MCF 10A (cell line): Measurements from ENCODE around the gene CARS1. TPM values are rescaled to one million over a fixed set of nuclear protein-coding genes. Genes with fewer than 3 reads are reported as not detected.
A peak's percentile ranks its signal among the peaks of the same experiment; 100 is the strongest.

Experiments
- BruUV-seq: library from RNA; stranded (reverse); fragments of 400-500 nt; replicated peaks from 2 replicates; lab custom pipeline; 2021; lab: Mats Ljungman, UMichigan
- CTCF ChIA-PET: fragments of 300-600 bp; sonication (Branson Sonifier 250); formaldehyde crosslinking; extraction: SDS; loops from one replicate; lab custom pipeline; 2021; ENCODE audit warnings: antibody characterized with exemption, inconsistent platforms; lab: Yijun Ruan, JAX
- POLR2A ChIA-PET: fragments of 300-600, 350-650 bp; sonication (Branson Sonifier 250); formaldehyde crosslinking; extraction: SDS; loops from one replicate; lab custom pipeline; 2020; ENCODE audit warnings: antibody characterized with exemption, inconsistent platforms; lab: Yijun Ruan, JAX
- DNase-seq: peaks from one replicate; pipeline ENCODE4 v3.0.0-alpha.2; 2018; ENCODE audit not compliant: unreplicated experiment
- H3K27ac Mint-ChIP-seq: one replicate; pipeline ENCODE4 v1.8.0; 2022; ENCODE audit warnings: mild to moderate bottlenecking, low read depth, mixed read lengths; ENCODE audit not compliant: unreplicated experiment
- H3K27me3 Mint-ChIP-seq: one replicate; pipeline ENCODE4 v1.8.0; 2022; ENCODE audit warnings: mixed read lengths; ENCODE audit not compliant: insufficient read depth, unreplicated experiment
- H3K36me3 Mint-ChIP-seq: one replicate; pipeline ENCODE4 v1.8.0; 2022; ENCODE audit warnings: mild to moderate bottlenecking, moderate library complexity, mixed read lengths; ENCODE audit not compliant: insufficient read depth, unreplicated experiment
- H3K4me1 Mint-ChIP-seq: one replicate; pipeline ENCODE4 v1.8.0; 2022; ENCODE audit warnings: mixed read lengths; ENCODE audit not compliant: insufficient read depth, unreplicated experiment
- H3K4me3 Mint-ChIP-seq: one replicate; pipeline ENCODE4 v1.8.0; 2022; ENCODE audit warnings: mild to moderate bottlenecking, moderate library complexity, mixed read lengths; ENCODE audit not compliant: unreplicated experiment
- H3K9me3 Mint-ChIP-seq: one replicate; pipeline ENCODE4 v1.8.0; 2022; ENCODE audit warnings: mixed read lengths; ENCODE audit not compliant: unreplicated experiment
- intact Hi-C: fragments of 100-400 bp; cut with micrococcal nuclease; formaldehyde crosslinking; loops from 2 replicates; pipeline ENCODE4 v1.14.1; 2022
- total RNA-seq: library from RNA; stranded (reverse); gene quantifications from 2 replicates; pipeline ENCODE4 v1.2.3, GENCODE V29; 2022
- TF ChIP-seq, protein P1 (sequence below): fragments of 200-600 bp; IDR thresholded peaks from one replicate; pipeline ENCODE4 v1.8.0; 2022; ENCODE audit warnings: antibody characterized with exemption, mild to moderate bottlenecking; ENCODE audit not compliant: unreplicated experiment

CARS1 gene
- total RNA-seq, 1 experiment from 2014 or later = 150 TPM

DNA sequence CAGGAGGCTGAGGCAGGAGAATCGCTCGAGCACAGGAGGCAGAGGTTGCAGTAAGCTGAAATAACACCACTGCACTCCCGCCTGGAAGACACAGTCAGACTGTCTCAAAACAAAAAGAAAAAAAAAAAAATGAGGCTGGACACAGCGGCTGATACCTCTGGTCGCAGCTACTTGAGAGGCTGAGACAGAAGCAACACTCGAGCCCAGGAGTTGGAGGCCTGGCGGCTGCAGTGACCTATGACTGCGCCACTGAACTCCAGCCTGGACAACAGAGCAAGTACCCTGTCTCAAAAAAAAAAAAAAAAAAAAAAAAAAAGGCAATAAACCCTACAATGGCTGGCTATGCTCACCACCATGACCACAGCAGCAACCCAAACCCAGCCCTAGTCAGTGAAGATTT is 76.1 kb downstream of the CARS1 start:
- H3K27me3 Mint-ChIP-seq = no peaks in the 10 kb centered on the region
- no TSS peak for BruUV-seq
- H3K4me1 Mint-ChIP-seq = peaks cover 30% of the 10 kb centered on the region
- H3K27ac Mint-ChIP-seq = no peak overlapping the region
- CTCF ChIA-PET = interaction anchor here (0.6 to 2.3 kb wide), 8 partner anchors 9 to 56 kb away, joined by 3 to 10 read pairs (median 4); no protein-coding TSS in a partner anchor
- peaks cover 49% of the 10 kb centered on the region for H3K36me3 Mint-ChIP-seq
- POLR2A ChIA-PET = interaction anchor here (0.5 to 2.8 kb wide), 7 partner anchors 8 to 106 kb away, joined by 3 to 40 read pairs (median 4); partner anchors contain the start of gene NAP1L4
- TF ChIP-seq, protein P1, sequence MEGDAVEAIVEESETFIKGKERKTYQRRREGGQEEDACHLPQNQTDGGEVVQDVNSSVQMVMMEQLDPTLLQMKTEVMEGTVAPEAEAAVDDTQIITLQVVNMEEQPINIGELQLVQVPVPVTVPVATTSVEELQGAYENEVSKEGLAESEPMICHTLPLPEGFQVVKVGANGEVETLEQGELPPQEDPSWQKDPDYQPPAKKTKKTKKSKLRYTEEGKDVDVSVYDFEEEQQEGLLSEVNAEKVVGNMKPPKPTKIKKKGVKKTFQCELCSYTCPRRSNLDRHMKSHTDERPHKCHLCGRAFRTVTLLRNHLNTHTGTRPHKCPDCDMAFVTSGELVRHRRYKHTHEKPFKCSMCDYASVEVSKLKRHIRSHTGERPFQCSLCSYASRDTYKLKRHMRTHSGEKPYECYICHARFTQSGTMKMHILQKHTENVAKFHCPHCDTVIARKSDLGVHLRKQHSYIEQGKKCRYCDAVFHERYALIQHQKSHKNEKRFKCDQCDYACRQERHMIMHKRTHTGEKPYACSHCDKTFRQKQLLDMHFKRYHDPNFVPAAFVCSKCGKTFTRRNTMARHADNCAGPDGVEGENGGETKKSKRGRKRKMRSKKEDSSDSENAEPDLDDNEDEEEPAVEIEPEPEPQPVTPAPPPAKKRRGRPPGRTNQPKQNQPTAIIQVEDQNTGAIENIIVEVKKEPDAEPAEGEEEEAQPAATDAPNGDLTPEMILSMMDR = no peak
- no peak for DNase-seq
- H3K4me3 Mint-ChIP-seq = no peak overlapping the region
- intact Hi-C loops = no loop called here
- H3K9me3 Mint-ChIP-seq = no peaks in the 10 kb centered on the region

DNA sequence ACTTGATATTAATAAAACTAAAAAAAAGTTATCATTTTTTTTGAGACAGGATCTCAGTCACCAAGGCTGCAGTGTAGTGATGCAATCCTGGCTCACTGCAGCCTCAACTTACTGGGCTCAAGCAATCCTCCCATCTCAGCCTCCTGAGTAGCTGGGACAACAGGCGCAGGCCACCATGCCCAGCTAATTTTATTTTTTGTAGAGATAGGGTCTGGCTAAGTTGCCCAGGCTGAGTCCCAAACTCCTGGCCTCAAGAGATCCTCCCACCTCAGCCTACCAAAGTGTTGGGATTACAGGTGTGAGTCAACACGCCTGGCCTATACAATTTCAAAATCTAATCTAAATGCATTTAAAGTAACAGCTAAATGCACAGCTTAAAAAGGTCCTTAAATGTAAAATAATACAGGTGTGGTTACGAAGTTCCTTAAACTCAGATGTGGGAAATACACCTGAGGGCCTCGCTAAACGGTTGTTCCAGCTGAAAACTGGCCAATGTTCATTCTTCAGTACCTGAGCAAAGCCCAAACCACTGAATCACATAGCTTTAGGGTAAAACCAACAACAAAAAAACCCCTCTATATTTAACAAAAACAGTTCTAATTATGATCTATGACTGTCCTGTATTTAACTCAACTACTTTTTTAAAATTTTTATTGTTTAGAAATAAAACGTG is 76.9 kb downstream of the CARS1 start:
- ChIA-PET POLR2A (interaction anchor here (0.5 to 2.8 kb wide), 8 partner anchors 9 to 137 kb away, joined by 3 to 40 read pairs (median 4); no protein-coding TSS in a partner anchor), CTCF (interaction anchor here (0.7 to 2.3 kb wide), 6 partner anchors 9 to 57 kb away, joined by 3 to 10 read pairs (median 5); no protein-coding TSS in a partner anchor)
- H3K36me3 Mint-ChIP-seq = peaks cover 54% of the 10 kb centered on the region
- H3K27me3 Mint-ChIP-seq = no peaks in the 10 kb centered on the region
- DNase-seq = peak; percentile 42
- intact Hi-C loops = no loop called here
- no peak overlapping the region for H3K4me3 Mint-ChIP-seq
- peaks cover 30% of the 10 kb centered on the region for H3K4me1 Mint-ChIP-seq
- no peak overlapping the region for H3K27ac Mint-ChIP-seq
- TF ChIP-seq, protein P1 = no peak
- H3K9me3 Mint-ChIP-seq = no peaks in the 10 kb centered on the region
- no TSS peak for BruUV-seq

DNA sequence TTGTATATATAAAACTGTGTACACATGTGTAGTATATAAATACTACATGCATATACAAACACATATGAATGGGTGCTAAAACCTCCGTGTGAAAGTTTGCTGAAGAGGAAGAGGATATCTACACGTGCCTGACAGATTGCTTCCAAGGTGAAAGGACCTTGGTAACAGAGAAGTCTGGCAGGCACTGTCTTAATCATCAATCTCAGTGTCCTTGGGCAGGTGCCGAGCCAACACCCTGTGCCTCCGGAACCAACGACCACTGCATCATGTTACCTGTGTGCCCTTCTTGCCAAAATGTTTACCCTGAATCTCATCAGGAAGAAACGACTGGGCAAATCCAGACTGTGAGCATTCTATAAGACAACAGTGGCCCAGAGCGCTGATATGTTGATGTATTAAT is 80.1 kb downstream of the CARS1 start:
- ChIA-PET CTCF (interaction anchor here (1.0 to 3.7 kb wide), 5 partner anchors 13 to 115 kb away, joined by 3 to 40 read pairs (median 5); no protein-coding TSS in a partner anchor), POLR2A (no interaction called here)
- no peaks in the 10 kb centered on the region for H3K9me3 Mint-ChIP-seq
- H3K36me3 Mint-ChIP-seq = peaks cover 70% of the 10 kb centered on the region
- no peak overlapping the region for H3K27ac Mint-ChIP-seq
- intact Hi-C loops = no loop called here
- no peaks in the 10 kb centered on the region for H3K27me3 Mint-ChIP-seq
- DNase-seq = no peak
- BruUV-seq = no TSS peak
- H3K4me1 Mint-ChIP-seq = peaks cover 13% of the 10 kb centered on the region
- no peak overlapping the region for H3K4me3 Mint-ChIP-seq
- TF ChIP-seq, protein P1 = no peak

DNA sequence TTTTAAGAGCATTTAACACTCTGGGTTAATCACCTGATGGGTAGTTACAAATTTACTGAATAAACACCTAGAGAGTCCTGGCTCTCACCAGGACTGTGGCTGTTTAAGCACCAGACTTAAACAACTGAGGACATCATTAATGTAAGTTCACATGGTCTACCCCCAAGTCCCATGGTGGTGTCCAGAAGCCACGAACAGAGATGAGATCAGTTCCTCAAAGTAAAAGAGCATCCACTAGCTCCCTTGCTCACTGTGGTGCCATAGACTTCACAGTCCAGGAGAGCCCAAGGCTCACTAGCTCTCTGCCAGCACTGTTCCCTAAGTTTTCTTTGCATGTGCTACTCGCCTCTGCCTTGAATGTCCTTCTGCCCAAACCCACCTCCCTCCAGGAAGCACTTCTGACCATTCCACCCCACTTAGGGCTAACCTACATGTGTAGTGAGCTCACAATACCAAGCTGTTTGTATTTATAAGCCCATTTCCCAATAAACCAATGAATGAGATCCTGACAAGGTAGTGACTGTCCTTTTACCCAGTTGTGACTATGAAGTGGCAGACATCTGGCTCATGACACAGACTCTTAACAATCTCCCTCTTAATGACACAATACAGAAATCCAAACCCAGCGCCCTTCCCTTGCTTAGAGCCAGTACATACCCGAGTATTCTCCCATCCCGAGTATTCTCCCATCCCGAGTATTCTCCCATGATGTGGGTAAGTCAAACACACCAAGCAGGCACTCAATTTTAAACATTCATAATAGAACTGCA is 80.7 kb downstream of the CARS1 start:
- ChIA-PET POLR2A (interaction anchor here (0.6 to 3.6 kb wide), 5 partner anchors 13 to 212 kb away, joined by 3 to 20 read pairs (median 4); partner anchors contain the start of gene NAP1L4), CTCF (interaction anchor here (0.8 to 3.7 kb wide), 15 partner anchors 14 to 116 kb away, joined by 3 to 40 read pairs (median 5); no protein-coding TSS in a partner anchor)
- no TSS peak for BruUV-seq
- no peaks in the 10 kb centered on the region for H3K9me3 Mint-ChIP-seq
- DNase-seq = no peak
- H3K27ac Mint-ChIP-seq = no peak overlapping the region
- no peaks in the 10 kb centered on the region for H3K27me3 Mint-ChIP-seq
- peaks cover 76% of the 10 kb centered on the region for H3K36me3 Mint-ChIP-seq
- H3K4me1 Mint-ChIP-seq = peaks cover 7% of the 10 kb centered on the region
- intact Hi-C loops = no loop called here
- H3K4me3 Mint-ChIP-seq = no peak overlapping the region
- TF ChIP-seq, protein P1 = no peak
